Measurements from ENCODE around the gene GOSR2. TPM values are rescaled to one million over a fixed set of nuclear protein-coding genes. Genes with fewer than 3 reads are reported as not detected.

GOSR2 gene
- total RNA-seq (2014; rRNA removed; shearing (Covaris generic)), result 41.0 and 50.4 TPM in 2 replicates

GRCh38 chr17:46922804-46923635 is at the start of gene GOSR2:
Gene GOSR2, plus strand, starts transcription at chr17:46923160. Its CDS starts 33 bp downstream, at chr17:46923193.
- DNase-seq (ENCODE audit: low spot score), result peak; percentile 85

GRCh38 chr17:46873941-46874645 is 48.9 kb upstream of the GOSR2 start:
- no peak for DNase-seq (ENCODE audit: low spot score)

GRCh38 chr17:46874906-46875305 is 48.1 kb upstream of the GOSR2 start:
- no peak for DNase-seq (ENCODE audit: low spot score)

- no peak for DNase-seq (ENCODE audit: low spot score)
Measured at GRCh38 chr17:46875849-46876352, 47.1 kb upstream of the GOSR2 start.

- DNase-seq (ENCODE audit: low spot score), result no peak
Measured at GRCh38 chr17:46876353-46876887, 46.5 kb upstream of the GOSR2 start.

- no peak for DNase-seq (ENCODE audit: low spot score)
Measured at GRCh38 chr17:46876926-46877325, 46.0 kb upstream of the GOSR2 start.

- no peak for DNase-seq (ENCODE audit: low spot score)
Measured at GRCh38 chr17:46877466-46877865, 45.5 kb upstream of the GOSR2 start.

- DNase-seq (ENCODE audit: low spot score), result no peak
Measured at GRCh38 chr17:46878055-46878454, 44.9 kb upstream of the GOSR2 start.

GRCh38 chr17:46879101-46879500 is 43.9 kb upstream of the GOSR2 start:
- no peak for DNase-seq (ENCODE audit: low spot score)

- no peak for DNase-seq (ENCODE audit: low spot score)
Measured at GRCh38 chr17:46881015-46881414, 41.9 kb upstream of the GOSR2 start.

GRCh38 chr17:46882666-46883065 is 40.3 kb upstream of the GOSR2 start:
- no peak for DNase-seq (ENCODE audit: low spot score)

GRCh38 chr17:46883871-46884520 is 39.0 kb upstream of the GOSR2 start:
- no peak for DNase-seq (ENCODE audit: low spot score)

GRCh38 chr17:46884552-46884951 is 38.4 kb upstream of the GOSR2 start:
- no peak for DNase-seq (ENCODE audit: low spot score)

GRCh38 chr17:46885415-46886309 is 37.3 kb upstream of the GOSR2 start:
- no peak for DNase-seq (ENCODE audit: low spot score)

- DNase-seq (ENCODE audit: low spot score), result no peak
Measured at GRCh38 chr17:46886310-46886663, 36.7 kb upstream of the GOSR2 start.

- DNase-seq (ENCODE audit: low spot score), result no peak
Measured at GRCh38 chr17:46887717-46888116, 35.2 kb upstream of the GOSR2 start.

GRCh38 chr17:46888727-46889126 is 34.2 kb upstream of the GOSR2 start:
- no peak for DNase-seq (ENCODE audit: low spot score)

GRCh38 chr17:46889519-46889918 is 33.4 kb upstream of the GOSR2 start:
- DNase-seq (ENCODE audit: low spot score), result no peak

GRCh38 chr17:46889992-46890564 is 32.9 kb upstream of the GOSR2 start:
- DNase-seq (ENCODE audit: low spot score), result no peak

- DNase-seq (ENCODE audit: low spot score), result no peak
Measured at GRCh38 chr17:46890638-46891037, 32.3 kb upstream of the GOSR2 start.

- DNase-seq (ENCODE audit: low spot score), result no peak
Measured at GRCh38 chr17:46892192-46892703, 30.7 kb upstream of the GOSR2 start.

Measured in A172 (cell line).